Measurements from ENCODE around the gene SPTBN1. TPM values are rescaled to one million over a fixed set of nuclear protein-coding genes. Genes with fewer than 3 reads are reported as not detected.

The SPTBN1 gene
- total and polyA plus RNA-seq, 2 of the 13 experiments (the other 11 are each of a cell fraction or from before 2014, with no cell fraction given): 123 to 299 TPM

GRCh38 chr2:54570925-54571694 lies 115.0 kb downstream of the SPTBN1 start (continued):
- no peak for TF ChIP-seq SOX13 (IDR thresholded peaks at IDR 0.05)
- peak in 1 of 2 experiments; percentile 52; a peak in 1 of 4 replicates for TF ChIP-seq SOX13 (CRISPR knock-in tag; conservative IDR thresholded peaks at IDR 0.05 in 1 of 2, IDR thresholded peaks at IDR 0.05 in 1 of 2)
- no peak for TF ChIP-seq RFXAP (CRISPR knock-in tag; IDR thresholded peaks at IDR 0.05; ENCODE audit: borderline replicate concordance)
- TF ChIP-seq ATF4 (CRISPR knock-in tag; IDR thresholded peaks at IDR 0.05): 0 out of 4 replicates have a peak, but pooled peaks of 1 of the 2 experiments have one; percentile 2

GRCh38 chr2:54572262-54572635 lies 116.1 kb downstream of the SPTBN1 start:
- Histone ChIP-seq H3K4me2 (ENCODE audit: low read depth, low read length) (peak overlapping the region; percentile 75), H3K9me3 (ENCODE audit: low read length) (no peaks in the 10 kb centered on the region), H3K27ac (ENCODE audit: extremely low read length, insufficient read depth, low read length) (peak overlapping the region; percentile 76), H3K4me1 (ENCODE audit: insufficient read depth, low read length) (peaks cover 98% of the 10 kb centered on the region), H3K9ac (ENCODE audit: insufficient read depth, low read depth, low read length) (peak overlapping the region; percentile 67), H3K79me2 (ENCODE audit: insufficient read depth, low read length) (peaks cover 100% of the 10 kb centered on the region), H3K27me3 (ENCODE audit: control insufficient read depth in 1 of 2, insufficient read depth in 2 of 2, low read length in 2 of 2) (no peaks in the 10 kb centered on the region), H4K20me1 (ENCODE audit: insufficient read depth, low read length) (peaks cover 96% of the 10 kb centered on the region), H3K4me3 (replicated peaks in 1 of 3; ENCODE audit: insufficient read depth in 1 of 3, low read depth in 2 of 3, low read length in 3 of 3) (peak overlapping the region; percentile 1 to 64 (median 20); a peak in 3 of 6 replicates), H3K36me3 (replicated peaks in 1 of 2; ENCODE audit: control insufficient read depth in 1 of 2, insufficient read depth in 2 of 2, low read length in 2 of 2) (peaks cover 11 to 35% of the 10 kb centered on the region in 2 experiments), H2AFZ (ENCODE audit: low read length) (no peak overlapping the region)
- FAIRE-seq (peak; percentile 70), ATAC-seq (peak; percentile 81), DNase-seq (ENCODE audit: low spot score) (peak; percentile 93)
- POLR2A ChIA-PET: interaction anchor here (1.0 to 8.8 kb wide), 9 partner anchors 8 to 40 kb away, joined by 3 to 108 read pairs (median 4); no protein-coding TSS in a partner anchor
- in situ Hi-C loops (cut with HindIII; ENCODE audit: extremely low pct_ligation_motif_present, low pct_unique_long_range_greater_than_20kb): no loop called here
- 0% methylated on average over 4 of the region's 4 CpGs for whole genome bisulfite sequencing (ENCODE audit: low lambda C conversion rate)
- intact Hi-C loops (cut with micrococcal nuclease; ENCODE audit: unreplicated experiment): loop anchor here (1.0 to 5.0 kb wide), 3 partner anchors 14 to 115 kb away; partner anchors contain the start of gene SPTBN1
- BruUV-seq (replicated peaks): no TSS peak
- CTCF ChIA-PET (ENCODE audit: low intra/inter-chr PET ratio, low total read pairs): no interaction called here
- TF ChIP-seq ATF7-NPFF (CRISPR knock-in tag; IDR thresholded peaks at IDR 0.05; ENCODE audit: low read depth): no peak
- TF ChIP-seq TFE3 (CRISPR knock-in tag; IDR thresholded peaks at IDR 0.05): peak; percentile 64; the same call in 1 of the 2 replicates
- no peak for TF ChIP-seq IKZF1 (IDR thresholded peaks at IDR 0.05)
- TF ChIP-seq ZNF431 (CRISPR knock-in tag; IDR thresholded peaks at IDR 0.05; ENCODE audit: borderline replicate concordance, low read depth): no peak
- TF ChIP-seq ZNF546 (CRISPR knock-in tag; conservative IDR thresholded peaks at IDR 0.05): no peak
- peak; percentile 78; the same call in 1 of the 2 replicates for TF ChIP-seq ZNF710 (CRISPR knock-in tag; IDR thresholded peaks at IDR 0.05; ENCODE audit: borderline replicate concordance)
- TF ChIP-seq FOXK2 (IDR thresholded peaks at IDR 0.05): peak; percentile 39; the same call in 1 of the 2 replicates
- TF ChIP-seq TBL1XR1 (IDR thresholded peaks at IDR 0.05; ENCODE audit: borderline replicate concordance, low read length, partially characterized antibody): peak; percentile 45
- TF ChIP-seq ZBTB3 (CRISPR knock-in tag; IDR thresholded peaks at IDR 0.05; ENCODE audit: borderline replicate concordance, low read depth): no peak
- peak; percentile 89 for TF ChIP-seq HDAC1 (CRISPR knock-in tag; IDR thresholded peaks at IDR 0.05)
- no peak for TF ChIP-seq RNF2 (conservative IDR thresholded peaks at IDR 0.05; ENCODE audit: low read depth)
- no peak; the same call in 1 of the 2 replicates for TF ChIP-seq ZNF205 (CRISPR knock-in tag; IDR thresholded peaks at IDR 0.05)
